HL-60 (cell line): Measurements from ENCODE around the gene TMEM132D.

Experiments
- DNase-seq, 2 experiments: peaks; one replicate each; pipeline ENCODE4 v3.0.0-alpha.2; 2010 to 2020; ENCODE audit warnings: low read depth in 1 of 2, low spot score in 1 of 2
- H3K27ac ChIP-seq: fragments of 250-450 bp; sonication (Bioruptor Pico); replicated peaks from 2 replicates; pipeline ENCODE4 v1.5.1; 2020; ENCODE audit warnings: mild to moderate bottlenecking, moderate library complexity
- H3K27me3 ChIP-seq: fragments of 250-450 bp; sonication (Bioruptor Pico); 2 replicates; pipeline ENCODE4 v1.5.1; 2021; ENCODE audit warnings: mild to moderate bottlenecking, moderate library complexity; ENCODE audit not compliant: insufficient read depth, poor library complexity, severe bottlenecking
- H3K4me3 ChIP-seq: replicated peaks from 2 replicates; pipeline ENCODE4 v1.5.1; 2011; ENCODE audit warnings: mild to moderate bottlenecking, control low read depth, low read length; ENCODE audit not compliant: insufficient read depth
- GABPA ChIP-seq: IDR thresholded peaks from 2 replicates; pipeline ENCODE4 v1.6.1; 2012; ENCODE audit warnings: low read depth
- POLR2AphosphoS5 ChIP-seq: IDR thresholded peaks from 2 replicates; pipeline ENCODE4 v1.6.1; 2012; ENCODE audit warnings: low read depth
- SPI1 ChIP-seq: IDR thresholded peaks from 2 replicates; pipeline ENCODE4 v1.6.1; 2012; ENCODE audit warnings: low read depth, mild to moderate bottlenecking, borderline replicate concordance
- TF ChIP-seq, protein P1 (sequence below): IDR thresholded peaks from one replicate; pipeline ENCODE4 v1.5.1; 2011; ENCODE audit warnings: low read length, control low read depth, inconsistent platforms; ENCODE audit not compliant: insufficient read depth
- TF ChIP-seq, protein P2 (sequence below): IDR thresholded peaks from 2 replicates; pipeline ENCODE4 v1.6.1; 2012; ENCODE audit warnings: low read depth; ENCODE audit not compliant: insufficient replicate concordance

The TMEM132D gene

DNA sequence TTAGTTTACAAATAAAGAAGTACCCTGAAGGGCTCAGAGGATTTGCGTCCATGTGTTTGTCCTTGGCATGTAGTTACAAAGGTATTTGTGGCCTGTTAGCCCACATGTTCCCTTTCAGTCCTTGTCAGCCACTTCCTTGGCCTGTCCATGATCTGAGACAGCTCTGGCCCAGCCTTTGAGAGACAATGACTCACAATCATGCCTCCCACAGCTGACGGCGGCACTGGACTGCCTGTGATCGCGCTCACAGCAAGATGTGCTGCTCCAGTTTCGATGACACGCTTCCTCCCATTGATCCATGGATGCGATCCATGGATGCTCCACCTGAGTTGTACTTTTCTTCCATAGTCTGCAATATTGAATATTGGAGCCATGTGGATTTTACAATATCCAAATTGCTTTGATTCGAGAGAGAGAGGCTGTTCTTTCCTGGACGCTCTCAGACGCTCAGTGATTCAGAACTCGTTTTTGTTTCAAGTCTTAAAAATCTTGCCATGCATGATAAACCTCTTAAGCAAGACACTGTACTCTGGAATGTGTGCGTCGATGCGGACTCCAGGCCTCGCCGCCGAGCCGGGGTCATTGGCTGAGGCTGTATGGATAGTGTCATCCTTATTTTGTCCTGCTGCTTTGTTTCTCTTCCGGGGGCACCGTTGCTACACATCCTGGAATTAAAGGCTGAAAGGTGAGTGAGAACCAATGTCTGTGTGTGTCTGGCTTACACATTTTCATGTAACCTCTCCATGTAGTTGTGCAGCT lies 830.5 kb downstream of the TMEM132D start:
- Histone ChIP-seq H3K27ac (no peak overlapping the region), H3K4me3 (no peak overlapping the region), H3K27me3 (no peaks in the 10 kb centered on the region)
- no peak for TF ChIP-seq GABPA
- no peak for DNase-seq

DNA sequence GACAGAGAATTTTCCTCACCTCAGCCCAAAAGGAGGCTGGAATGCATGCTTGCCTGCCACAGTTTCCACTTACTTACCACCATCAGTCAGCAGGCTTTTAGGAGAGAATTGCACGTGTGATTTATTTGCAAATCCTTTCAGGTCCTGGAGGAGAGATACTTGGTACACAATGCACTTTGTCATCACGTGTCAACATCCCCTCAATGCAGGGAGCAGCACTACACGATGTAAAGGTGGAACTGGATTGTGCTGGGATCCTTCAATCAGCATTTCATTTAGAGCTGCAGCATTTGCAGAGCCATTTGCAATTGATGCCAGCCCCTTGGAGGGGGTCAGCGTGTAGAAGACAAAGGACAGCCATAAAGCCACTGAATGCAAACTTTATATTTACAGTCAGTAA lies 832.5 kb downstream of the TMEM132D start:
- TF ChIP-seq SPI1: no peak
- TF ChIP-seq GABPA: no peak
- no peak overlapping the region for H3K27ac ChIP-seq
- no peaks in the 10 kb centered on the region for H3K27me3 ChIP-seq
- no peak overlapping the region for H3K4me3 ChIP-seq
- no peak for DNase-seq

DNA sequence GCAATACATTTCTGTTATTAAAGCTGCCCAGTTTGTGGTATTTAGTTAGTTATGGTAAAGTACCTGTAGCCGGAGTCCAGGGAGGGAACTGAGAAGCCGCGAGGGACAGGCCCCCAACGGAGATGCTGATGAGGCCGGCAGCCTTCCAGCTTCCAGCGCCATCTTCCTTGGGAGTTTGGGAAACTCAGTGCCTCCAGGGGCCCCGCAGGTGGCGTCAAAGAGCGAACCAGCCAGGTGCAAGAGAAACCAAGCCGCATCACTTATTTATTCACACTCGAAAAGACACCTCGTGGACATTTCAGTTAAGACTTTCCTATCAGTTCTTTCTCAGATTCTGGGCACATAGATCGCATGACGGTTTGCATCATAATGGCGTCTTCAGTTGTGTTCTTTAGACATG lies 833.9 kb downstream of the TMEM132D start:
- no peak overlapping the region for H3K4me3 ChIP-seq
- no peak overlapping the region for H3K27ac ChIP-seq
- no peak for TF ChIP-seq POLR2AphosphoS5
- no peak for TF ChIP-seq GABPA
- TF ChIP-seq, protein P1, sequence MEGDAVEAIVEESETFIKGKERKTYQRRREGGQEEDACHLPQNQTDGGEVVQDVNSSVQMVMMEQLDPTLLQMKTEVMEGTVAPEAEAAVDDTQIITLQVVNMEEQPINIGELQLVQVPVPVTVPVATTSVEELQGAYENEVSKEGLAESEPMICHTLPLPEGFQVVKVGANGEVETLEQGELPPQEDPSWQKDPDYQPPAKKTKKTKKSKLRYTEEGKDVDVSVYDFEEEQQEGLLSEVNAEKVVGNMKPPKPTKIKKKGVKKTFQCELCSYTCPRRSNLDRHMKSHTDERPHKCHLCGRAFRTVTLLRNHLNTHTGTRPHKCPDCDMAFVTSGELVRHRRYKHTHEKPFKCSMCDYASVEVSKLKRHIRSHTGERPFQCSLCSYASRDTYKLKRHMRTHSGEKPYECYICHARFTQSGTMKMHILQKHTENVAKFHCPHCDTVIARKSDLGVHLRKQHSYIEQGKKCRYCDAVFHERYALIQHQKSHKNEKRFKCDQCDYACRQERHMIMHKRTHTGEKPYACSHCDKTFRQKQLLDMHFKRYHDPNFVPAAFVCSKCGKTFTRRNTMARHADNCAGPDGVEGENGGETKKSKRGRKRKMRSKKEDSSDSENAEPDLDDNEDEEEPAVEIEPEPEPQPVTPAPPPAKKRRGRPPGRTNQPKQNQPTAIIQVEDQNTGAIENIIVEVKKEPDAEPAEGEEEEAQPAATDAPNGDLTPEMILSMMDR: no peak
- TF ChIP-seq, protein P2, sequence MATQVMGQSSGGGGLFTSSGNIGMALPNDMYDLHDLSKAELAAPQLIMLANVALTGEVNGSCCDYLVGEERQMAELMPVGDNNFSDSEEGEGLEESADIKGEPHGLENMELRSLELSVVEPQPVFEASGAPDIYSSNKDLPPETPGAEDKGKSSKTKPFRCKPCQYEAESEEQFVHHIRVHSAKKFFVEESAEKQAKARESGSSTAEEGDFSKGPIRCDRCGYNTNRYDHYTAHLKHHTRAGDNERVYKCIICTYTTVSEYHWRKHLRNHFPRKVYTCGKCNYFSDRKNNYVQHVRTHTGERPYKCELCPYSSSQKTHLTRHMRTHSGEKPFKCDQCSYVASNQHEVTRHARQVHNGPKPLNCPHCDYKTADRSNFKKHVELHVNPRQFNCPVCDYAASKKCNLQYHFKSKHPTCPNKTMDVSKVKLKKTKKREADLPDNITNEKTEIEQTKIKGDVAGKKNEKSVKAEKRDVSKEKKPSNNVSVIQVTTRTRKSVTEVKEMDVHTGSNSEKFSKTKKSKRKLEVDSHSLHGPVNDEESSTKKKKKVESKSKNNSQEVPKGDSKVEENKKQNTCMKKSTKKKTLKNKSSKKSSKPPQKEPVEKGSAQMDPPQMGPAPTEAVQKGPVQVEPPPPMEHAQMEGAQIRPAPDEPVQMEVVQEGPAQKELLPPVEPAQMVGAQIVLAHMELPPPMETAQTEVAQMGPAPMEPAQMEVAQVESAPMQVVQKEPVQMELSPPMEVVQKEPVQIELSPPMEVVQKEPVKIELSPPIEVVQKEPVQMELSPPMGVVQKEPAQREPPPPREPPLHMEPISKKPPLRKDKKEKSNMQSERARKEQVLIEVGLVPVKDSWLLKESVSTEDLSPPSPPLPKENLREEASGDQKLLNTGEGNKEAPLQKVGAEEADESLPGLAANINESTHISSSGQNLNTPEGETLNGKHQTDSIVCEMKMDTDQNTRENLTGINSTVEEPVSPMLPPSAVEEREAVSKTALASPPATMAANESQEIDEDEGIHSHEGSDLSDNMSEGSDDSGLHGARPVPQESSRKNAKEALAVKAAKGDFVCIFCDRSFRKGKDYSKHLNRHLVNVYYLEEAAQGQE: no peak
- no peaks in the 10 kb centered on the region for H3K27me3 ChIP-seq
- no peak for DNase-seq

DNA sequence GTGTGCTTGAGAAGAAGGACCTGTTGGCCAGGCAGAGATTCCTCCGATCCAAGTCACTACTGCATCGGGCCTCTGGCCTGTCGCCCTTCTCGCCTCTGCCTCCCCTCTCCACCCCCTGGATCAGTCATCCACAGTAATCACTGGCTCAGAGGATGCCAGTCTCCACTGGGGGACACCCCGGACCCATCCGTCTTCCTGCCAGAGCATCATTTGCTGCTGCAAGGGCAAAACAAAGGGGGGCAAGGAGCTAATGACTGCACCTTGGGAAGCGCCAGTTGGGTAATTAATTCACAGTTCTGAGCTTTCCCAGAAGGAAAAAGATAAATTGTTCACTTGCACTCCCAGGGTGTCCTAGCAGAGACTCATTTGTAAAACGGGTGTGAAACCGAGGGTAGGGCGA lies 835.1 kb downstream of the TMEM132D start:
- TF ChIP-seq GABPA: no peak
- Histone ChIP-seq H3K27me3 (no peaks in the 10 kb centered on the region), H3K4me3 (no peak overlapping the region), H3K27ac (no peak overlapping the region)
- DNase-seq: no peak

DNA sequence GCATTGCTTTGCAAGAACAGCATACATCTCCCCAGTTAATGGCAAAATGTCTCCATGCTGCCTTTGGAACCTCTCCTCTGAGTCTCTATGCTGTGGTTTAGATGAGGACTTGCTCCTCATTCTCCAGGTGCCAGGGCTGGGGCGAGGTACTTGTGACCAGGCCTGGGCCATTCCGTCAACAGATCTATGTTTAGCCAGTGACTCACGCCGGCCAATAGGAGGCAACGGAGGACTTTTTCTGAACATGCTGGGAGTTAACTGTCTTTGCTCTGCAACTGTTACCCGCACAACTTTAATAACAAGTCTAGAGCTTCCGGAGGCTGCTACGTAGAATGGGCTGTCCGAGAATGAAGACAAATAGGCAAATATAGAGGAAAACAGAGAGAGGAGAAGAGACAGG lies 836.3 kb downstream of the TMEM132D start:
- Histone ChIP-seq H3K27ac (no peak overlapping the region), H3K27me3 (no peaks in the 10 kb centered on the region), H3K4me3 (no peak overlapping the region)
- DNase-seq: no peak
- no peak for TF ChIP-seq SPI1
- TF ChIP-seq, protein P2: no peak
- TF ChIP-seq GABPA: no peak
- no peak for TF ChIP-seq POLR2AphosphoS5
- TF ChIP-seq, protein P1: no peak
